Body of pancreas (tissue), 4 donors: Measurements from ENCODE around the gene MYO1E.

Source experiments
- CTCF ChIP-seq, 7 experiments: fragments of 450-650 bp in 4 of 7; fragments of 200-600 bp in 3 of 7; sonication (generic) in 3 of 7; IDR thresholded peaks; one replicate each; pipeline ENCODE4 v1.5.1; 2016 to 2019; ENCODE audit warnings: antibody characterized with exemption in 7 of 7
- POLR2A ChIP-seq, 3 donors: fragments of 450-650 bp; IDR thresholded peaks; one replicate each; pipeline ENCODE4 v1.6.1; 2016; ENCODE audit warnings: antibody characterized with exemption in 3 of 3, mild to moderate bottlenecking in 2 of 3

GRCh38 chr15:59150185-59150584 is 222.5 kb downstream of the MYO1E start:
- no peak for TF ChIP-seq CTCF (IDR thresholded peaks at IDR 0.05)
- TF ChIP-seq POLR2A (IDR thresholded peaks at IDR 0.05): no peak
